Activated CD4-positive, alpha-beta T cell treated with anti-CD3 and anti-CD28 coated beads, Interleukin-10, Interleukin-2, amounts not matched to agents 100 ng/mL and 50 ng/mL, durations not matched to agents 16 hours and 8 hours (primary cell): ENCODE results near the gene KCTD13.
"Not testable (repeated sequence)": the region's sequence is repeated elsewhere in the genome, so short reads cannot be mapped to it uniquely, and the experiment has no call there.

Source experiments
- DNase-seq: peaks from one replicate; pipeline ENCODE4 v3.0.0-alpha.2; 2020

The KCTD13 gene

DNA sequence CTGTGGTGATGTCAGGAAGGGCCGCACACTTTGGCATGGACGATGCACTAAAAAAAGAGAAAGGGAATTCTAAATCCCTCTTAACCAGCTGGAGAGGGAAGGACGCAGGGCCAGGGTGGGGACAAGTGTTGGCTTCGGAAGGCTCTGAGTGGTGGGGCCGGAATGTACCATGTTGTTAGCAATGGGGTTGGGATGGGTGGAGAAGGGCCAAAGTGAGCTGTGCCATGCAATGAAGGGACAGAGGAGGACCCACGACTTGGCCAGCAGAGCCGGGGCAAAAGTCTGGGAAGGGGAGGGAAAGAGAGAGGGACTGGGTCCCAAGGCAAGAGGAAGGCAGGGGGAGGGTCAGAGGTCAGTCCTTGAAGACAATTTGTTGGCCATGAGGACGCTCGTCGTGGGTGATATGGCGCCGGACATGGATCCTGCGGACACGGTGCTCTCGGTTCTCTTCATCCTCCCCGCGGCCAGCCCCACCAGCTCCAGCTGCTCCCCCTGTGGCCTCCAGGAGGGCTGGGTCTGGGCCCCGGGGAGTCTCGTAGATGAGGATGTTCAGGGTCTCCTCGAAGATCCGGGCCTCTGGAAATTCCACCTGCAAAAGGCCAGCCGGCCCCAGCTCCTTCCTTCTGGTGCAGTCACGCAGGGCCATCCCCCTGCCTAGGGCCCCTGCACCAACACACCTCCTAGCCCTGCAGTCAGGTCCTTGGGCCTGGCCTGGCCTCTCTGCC, 19.3 kb downstream of the KCTD13 start:
- DNase-seq, result no peak

DNA sequence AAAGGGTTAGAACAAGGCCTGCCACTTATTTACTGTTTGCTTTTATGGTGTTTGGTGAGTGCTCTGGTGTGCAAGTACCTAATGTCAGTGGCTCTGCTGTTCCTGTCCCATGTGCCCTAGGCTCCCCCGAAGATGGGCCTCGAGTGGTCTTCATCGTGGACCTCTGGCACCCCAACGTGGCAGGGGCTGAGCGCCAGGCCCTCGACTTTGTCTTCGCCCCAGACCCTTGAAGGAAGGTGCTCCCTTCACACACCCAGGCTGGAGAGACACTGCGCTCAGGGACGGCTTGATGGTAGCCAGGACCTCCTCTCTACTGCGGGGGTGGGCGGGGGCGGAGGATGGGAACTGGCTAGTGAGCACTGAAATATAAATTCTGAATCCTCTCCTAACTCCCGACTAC, 20.4 kb downstream of the KCTD13 start:
- no peak for DNase-seq

DNA sequence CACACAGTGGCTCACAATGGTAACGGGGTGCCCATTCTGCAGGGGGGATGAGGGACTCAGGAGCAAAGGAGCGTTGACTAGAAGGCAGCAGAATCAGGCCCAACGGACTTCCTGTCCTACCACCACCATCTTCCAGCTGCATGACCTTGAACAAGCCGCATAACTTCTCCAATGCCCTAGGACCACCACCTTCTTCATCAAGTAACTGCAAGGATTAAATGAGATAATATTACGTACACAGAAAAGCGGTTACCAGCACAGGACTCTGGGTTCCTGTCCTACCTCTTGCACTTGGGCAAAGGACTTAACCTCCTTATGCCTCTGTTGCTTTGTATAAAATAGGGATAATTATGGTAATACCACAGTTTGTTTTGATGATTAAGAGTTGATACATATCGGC, 21.1 kb downstream of the KCTD13 start:
- DNase-seq, result no peak

DNA sequence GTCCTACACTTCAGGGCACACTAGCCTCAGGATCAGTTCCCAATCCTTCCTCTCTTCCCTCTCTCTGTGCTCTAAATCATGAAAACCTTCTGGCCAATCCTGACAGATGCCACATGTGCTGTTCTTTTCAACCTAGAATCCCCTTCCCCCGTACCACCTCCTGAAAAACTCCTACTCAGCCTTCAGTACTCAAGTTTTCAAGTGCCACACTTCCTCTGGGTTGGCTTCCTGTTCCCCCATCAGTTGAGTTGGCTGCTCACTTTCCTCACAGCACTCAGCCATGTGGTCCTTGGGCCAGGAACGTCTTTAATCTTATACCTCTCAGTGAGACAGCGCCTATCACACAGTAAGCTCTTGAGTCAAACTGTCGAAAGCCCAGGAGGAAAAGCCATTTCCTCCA, 22.4 kb downstream of the KCTD13 start:
- no peak for DNase-seq

DNA sequence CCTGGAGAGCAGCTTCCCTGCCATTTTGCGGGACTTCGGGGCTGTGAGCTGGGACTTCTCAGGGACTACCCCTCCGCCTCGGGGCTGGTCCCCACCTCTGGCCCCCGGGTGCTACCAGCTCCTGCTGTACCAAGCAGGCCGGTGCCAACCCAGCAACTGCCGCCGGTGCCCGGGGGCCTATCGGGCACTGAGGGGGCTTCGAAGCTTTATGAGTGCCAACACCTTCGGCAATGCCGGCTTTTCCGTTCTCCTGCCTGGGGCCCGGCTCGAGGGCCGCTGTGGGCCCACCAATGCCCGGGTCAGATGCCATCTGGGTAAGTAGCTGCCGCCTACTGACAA, 24.4 kb downstream of the KCTD13 start:
- no peak for DNase-seq

DNA sequence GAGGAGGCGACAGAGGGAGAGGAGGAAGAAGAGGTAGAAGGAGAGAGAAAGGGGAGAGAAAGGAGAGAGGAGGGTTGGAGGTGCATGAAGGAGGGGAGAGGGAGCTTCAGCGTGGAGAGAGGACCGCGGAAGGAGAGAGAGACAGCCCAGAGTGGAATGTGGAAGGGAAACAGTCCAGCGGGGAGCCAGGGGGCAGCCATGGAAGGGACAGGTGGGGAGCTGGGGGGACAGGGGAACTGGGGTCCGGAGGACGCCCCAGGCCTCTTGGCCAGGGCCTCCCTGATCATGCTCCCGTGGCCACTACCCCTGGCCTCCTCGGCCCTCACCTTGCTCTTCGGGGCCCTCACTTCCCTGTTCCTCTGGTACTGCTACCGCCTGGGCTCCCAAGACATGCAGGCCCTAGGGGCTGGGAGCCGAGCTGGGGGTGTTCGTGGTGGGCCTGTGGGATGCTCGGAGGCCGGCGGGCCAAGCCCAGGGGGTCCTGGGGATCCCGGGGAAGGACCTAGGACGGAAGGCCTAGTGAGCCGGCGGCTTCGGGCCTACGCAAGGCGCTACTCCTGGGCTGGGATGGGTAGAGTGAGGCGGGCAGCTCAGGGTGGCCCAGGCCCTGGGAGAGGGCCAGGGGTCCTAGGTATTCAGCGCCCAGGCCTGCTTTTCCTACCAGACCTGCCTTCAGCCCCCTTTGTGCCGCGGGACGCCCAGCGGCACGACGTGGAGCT, 25.0 kb downstream of the KCTD13 start:
- DNase-seq, result no peak

DNA sequence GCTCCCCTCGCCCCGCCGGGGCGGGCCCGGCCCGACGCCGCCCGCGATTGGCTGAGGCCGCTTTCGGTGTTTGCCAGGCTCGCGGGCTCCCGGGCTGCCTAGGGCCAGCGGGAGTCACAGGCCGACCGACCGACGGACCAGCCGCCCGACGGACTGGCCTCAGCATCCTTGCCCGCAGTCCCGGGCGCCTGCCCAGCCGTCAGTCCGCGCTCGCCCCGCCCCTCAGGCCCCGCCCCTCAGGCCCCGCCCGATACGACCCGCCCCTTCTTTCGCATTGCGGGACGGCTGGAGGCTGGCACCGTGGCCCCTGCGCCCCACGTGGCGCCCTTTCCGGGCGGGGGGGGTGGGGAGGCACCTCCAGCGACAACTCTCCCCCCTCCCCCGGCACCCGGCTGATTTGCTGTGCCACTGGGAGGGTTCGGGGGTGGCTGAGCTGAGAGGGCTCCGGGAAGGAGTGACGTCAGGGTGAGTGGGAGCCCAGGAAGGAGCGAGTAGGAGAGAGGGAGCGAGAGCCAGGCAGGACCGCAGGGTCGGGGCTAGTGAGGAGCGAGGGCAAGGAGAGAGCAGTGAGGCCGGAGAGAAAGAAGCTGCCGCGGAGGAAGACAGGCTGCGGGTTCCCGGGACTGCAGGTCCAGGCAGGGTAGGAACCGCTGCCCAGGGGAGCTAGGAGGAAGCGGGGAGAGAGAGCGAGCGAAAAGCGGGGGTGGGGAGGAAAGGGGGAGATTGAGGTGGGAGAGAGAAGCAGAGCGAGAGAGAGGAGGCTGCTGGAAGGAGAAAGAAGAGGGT, 25.7 kb downstream of the KCTD13 start, which contains the start of gene ASPHD1:
Gene ASPHD1 (plus strand): TSS at position 387 of the 786 bp plus-strand sequence. CDS start 484 bp downstream, outside the sequence.
- peak; percentile 73 for DNase-seq

DNA sequence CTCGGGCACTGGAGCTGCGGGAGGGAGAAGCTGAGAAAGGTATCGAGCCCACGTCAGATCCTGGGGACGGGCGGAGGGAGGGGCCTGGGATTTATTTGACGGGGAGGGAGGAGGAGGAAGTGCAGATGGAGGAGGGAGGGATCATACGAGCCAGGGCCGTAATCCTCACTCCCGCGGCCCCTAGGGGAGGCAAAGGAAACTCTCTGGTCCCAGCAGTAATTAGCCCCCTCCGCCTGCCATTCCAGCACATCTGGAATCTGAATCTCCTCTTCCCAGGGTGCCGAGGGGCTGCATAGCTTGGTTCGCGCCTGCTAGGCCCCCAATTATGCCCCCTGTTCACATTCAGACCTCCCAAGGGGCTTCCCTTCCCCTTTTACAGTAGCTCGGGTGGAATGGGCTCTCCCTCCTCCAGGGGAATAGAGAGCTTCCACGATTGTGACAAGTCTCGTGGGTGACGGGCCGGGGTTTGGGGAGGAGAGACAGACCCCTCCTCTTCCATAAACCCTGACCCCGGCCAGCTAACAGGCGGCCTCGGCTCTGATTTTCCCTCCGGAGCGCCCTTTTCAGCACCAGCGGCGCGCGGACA, 26.4 kb downstream of the KCTD13 start, which contains the start of gene SEZ6L2:
Gene SEZ6L2 (minus strand): TSS at position 35 of the 586 bp plus-strand sequence. CDS start 531 bp downstream, outside the sequence.
- peak; percentile 66 for DNase-seq

DNA sequence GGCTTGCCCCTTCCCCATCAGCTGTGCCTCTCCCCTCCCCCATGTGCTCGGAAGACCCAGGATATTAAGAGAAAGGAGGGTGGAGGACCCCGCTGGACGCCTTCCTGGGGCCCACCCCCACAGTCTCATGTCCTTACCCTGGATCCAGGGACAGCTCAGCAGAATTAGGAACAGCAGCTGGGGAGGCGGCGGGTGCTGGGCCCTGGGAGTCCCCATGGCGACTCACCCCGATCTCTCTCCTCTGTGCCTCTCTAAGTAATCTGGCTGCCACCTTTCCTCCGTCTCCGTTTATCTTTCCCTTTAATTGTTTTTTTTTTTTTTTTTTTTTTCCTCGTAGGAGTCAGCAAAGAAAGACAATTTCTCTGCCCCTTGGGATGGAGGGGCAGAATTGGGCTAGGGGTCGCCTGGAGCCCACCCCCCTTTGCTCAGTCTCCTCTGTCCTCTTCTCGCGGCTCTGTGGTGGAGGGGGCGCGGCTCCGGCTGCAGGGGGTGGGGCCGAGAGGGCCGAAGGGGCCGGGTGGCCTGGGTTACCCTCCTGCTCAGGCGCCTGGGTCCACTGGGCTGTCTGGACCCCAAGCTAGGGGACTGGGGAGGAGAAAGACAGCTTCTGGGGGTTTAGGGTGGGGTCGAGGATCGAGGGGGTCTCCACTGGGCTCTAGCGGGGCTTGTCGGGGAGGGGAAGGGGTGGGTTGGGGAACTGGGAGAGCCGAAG, 27.1 kb downstream of the KCTD13 start:
- DNase-seq, result no peak

DNA sequence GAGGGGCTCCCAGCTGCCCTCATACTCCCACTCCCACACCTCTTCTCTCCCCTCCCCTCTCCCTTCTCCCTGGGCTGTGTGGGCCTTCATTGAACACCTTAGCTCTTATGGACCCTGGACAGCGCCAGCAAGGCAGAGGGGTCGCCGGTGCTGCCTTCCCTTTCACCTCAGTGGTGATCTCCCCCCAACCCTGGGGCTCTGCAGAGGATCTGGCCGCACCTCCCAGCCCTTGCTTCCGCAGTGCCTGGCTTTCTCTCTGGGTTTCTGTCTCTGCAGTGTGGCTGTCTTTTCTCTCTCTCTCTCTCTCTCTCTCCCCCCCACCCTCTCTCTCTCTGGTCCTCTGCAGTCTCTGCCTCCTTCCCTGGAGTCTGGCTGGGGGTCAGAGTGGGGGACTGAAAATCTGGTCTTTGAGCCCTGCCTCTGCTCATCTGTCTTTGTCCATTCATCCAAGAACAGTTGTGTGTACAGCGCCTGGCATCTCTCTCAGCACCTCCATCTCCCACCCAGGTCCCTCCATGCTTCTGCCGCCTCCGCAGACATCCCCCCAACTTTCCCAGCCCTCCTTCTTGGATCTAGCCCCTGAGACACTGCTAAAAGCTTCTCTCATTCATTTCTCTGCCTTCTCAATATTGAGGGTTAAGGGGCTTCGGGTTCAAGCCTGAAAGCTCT, 27.8 kb downstream of the KCTD13 start:
- DNase-seq, result no peak

DNA sequence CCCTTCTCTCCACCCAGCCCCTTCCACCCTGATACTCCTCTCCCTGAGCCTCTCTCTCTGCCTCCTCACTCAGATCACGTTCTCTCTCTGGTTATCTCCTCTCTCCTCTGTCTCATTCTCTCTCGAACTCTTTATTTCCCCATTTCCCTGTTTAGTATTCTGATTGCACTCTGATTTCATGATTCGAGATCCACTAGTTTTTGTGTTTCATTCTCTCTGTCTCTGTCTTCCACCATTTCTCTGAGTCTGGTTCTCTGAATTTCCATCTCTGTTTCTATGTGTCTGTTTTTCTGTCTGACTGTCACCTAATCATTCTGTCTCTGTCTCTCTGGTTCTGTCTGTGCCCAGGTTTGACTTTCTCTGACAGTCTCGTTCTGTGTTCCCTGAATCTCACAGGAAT, 28.7 kb downstream of the KCTD13 start:
- DNase-seq, result no peak

DNA sequence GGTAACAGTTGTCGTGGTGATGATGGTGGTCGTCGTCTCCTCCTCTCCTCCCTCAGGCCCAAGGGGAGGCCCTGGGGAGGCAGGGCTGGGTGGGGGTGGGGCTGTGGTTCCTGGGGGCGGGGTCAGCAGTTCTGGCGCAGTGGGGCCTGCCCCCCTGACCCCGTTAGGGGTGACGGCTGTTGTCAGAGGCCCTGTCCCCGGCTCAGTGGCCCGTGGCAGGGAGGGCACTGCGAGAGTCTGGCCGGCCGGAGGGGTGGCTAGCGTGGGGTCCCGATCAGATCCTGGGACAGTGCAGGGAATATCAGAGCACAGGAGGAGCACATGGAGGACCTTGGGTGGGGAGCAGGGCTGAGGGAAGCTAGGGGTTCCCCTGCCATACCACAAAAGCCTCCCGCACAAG, 29.2 kb downstream of the KCTD13 start:
- DNase-seq, result no peak

DNA sequence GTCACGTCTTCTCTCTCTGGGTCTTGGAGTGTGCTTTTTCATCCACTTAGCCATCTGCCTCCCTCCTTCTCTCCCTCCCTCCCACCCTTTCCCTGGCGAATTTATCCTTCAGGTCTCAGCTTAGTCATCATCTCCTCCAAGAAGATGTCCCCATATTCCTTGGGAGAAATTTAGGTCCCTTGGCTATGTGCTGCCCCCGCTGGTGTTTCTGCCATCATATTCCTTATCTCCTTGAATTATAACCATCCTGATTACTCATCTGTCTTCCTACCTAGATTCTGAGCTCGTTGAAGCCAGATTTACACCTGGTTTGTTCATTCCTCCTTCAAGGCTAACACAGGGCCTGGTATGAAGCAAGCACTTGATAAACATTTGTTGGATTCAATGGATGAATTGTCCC, 31.7 kb downstream of the KCTD13 start:
- no peak for DNase-seq

DNA sequence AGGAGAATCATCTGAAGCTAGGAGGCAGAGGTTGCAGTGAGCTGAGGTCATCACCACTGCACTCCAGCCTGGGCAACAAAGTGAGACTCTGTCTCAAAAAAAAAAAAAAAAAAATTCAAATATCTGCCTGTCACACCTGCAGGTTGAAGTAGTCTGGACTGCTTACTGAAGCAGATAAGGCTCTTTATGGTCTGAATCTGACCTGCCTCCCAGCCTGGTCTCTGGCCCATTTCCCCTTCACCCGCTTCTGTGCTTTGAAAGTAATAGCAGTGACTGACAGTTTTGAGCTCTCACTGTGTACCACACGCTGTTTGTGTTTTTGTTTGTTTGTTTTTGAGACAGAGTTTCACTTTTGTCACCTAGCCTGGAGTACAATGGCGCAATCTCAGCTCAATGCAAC, 32.5 kb downstream of the KCTD13 start:
- no peak for DNase-seq

DNA sequence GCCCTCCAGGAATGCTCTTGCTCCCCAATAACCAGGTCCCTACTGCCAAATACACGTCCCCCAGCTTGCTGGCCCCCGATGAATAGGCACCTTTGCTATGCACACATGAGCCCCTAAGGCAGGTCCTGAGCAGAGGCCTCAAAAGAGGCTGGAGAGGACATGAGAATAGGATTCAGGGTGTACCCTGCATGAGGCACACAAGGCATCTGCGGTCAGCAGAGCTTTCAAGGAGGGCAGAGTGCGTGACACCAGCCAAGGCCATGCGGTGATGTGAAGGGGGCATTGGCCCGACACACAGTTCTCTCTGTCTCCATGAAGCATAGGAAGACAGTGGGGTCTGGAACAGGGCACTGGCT, 33.6 kb downstream of the KCTD13 start:
- DNase-seq, result no peak

DNA sequence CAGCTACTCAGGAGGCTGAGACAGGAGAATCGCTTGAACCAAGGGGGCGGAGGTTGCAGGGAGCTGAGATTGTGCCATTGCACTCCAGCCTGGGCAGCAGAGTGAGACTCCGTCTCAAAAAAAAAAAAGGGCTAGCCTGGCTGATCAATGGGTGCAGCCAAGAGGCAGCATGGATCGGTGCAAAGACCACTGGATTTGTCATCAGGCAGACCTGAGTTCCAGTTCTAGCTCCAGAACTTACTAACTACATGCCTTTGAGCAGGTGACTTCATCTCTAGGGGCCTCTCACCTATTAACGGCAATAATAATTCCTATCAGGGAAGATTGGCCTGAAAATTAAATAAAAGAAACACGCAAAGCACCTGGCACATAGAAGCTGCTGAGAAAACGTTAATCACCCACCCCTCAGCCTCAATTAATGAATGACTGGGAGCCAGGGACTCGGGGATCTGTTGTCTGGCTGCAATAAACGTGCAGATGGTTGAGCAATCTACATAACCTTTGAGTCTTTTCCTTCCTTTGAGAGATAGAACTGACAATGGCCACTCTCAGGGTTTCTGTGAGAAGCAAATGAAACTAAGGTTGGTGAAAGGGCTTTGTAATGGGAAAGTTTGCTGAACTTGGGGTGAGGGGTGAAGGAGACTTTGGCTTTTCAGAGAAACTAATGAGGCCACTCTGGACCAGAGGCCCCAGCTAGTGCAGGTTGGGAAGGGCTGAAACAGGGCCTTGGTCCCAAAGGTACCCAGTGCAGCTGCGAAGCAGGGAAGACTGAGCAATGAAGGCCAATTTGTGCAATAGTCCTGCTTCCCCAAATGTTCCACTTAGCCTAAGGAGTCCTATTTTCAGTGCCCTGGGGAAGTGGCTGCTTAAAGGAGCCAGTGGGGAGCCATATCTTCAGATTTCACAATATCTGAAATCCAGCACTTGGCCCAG, 34.2 kb downstream of the KCTD13 start:
- DNase-seq, result no peak

DNA sequence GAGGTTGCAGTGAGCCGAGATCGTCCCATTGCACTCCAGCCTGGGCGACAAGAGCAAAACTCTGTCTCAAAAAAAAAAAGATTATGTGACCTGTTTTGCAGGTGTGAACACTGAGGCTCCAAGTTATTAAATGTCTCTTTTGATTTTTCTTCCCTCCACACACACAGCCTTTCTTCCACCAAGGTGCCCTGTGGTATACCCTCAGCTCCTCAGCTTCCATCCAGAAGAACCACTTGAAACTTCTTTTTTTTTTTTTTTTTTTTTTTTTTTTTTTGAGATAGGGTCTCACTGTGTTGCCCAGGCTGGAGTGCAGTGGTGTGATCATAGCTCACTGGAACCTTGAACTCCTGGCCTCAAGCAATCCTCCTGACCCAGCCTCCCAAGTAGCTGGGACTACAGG, 36.7 kb downstream of the KCTD13 start:
- not testable (repeated sequence) for DNase-seq

DNA sequence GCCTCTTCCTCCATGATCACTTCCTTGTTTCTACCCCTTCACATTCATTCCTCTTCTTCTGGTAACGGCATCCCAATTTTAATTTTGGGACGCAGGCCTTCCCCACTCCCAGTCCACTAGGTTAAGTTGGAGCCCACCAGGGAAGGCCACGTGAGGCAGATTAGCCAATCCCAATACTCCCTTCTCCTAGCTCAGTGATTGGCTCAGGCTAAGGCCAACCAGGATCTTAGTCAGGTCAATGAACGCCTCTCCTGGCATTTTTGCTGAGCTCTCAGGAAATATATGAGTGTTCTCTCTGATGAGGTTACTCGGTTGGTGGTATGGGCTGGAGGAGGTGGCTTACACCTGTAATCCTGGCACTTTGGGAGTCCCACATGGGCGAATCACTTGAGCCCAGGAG, 42.0 kb downstream of the KCTD13 start:
- no peak for DNase-seq

DNA sequence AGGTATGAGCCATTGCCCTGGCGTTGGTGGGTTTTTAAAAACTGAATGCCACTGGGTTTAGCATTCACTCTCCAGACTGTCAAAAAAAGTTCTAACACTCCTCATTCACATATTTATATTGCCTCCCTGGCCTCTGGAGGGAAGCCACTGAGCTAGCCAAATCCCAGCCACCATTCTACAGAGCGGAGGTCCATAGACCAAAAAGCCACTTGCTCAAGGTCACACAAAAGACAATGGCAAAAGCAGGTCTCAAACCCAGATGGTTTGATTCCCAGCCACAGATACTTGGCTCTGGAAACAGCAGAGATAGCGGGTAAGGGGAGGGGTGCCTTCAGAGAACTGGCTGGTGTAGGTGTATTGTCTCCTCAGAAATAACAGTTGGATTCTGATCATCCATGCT, 45.0 kb downstream of the KCTD13 start:
- no peak for DNase-seq

DNA sequence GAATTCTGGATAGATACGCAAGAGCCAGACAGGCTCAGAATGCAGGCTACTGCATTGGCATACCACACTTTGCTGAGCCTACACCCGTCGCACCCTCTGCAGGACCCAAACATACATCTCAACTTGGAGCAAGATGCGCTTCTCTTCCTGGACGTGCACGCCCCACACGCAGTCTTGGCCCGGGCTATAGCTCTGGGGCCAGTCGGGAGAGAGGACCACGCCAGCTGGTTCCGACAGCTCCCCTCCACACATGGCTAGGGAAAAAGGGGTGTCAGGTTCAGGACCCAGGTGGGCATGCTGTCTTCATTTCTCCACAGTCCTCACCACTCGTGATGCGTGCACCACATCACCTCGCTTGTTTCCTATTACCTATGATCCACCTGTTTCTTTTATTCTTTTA, 47.9 kb downstream of the KCTD13 start:
- no peak for DNase-seq
